Stimulated activated CD8-positive, alpha-beta memory T cell treated with anti-CD3 and anti-CD28 coated beads, Interleukin-12 subunit alpha, Interleukin-12 subunit beta, amount 100 ng/mL, for 1 hour (primary cell): ENCODE results near the gene MYO5A.
"Not testable (repeated sequence)": the region's sequence is repeated elsewhere in the genome, so short reads cannot be mapped to it uniquely, and the experiment has no call there.

Experiments
- DNase-seq: peaks from one replicate; pipeline ENCODE4 v3.0.0-alpha.2; 2020; ENCODE audit warnings: low read depth

MYO5A gene

DNA sequence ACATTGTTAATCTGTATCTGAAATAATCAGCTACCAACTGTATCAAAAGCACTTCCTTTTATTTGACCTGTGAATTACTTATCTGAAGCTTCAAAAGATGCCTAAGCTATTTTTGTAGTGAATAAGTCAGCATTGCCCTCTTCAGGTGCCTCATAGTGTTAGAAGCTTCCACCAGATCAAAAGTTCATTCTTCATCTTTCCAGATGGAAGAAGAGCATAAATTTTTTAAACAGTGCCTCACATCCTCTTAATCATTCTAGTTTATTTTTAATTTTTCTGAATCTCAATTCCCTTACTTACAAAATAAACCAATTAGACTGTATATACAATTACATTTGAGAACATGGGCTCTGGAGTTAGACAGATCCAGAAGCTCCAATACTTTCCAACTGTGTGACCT, 65.0 kb downstream of the MYO5A start:
- no peak for DNase-seq

DNA sequence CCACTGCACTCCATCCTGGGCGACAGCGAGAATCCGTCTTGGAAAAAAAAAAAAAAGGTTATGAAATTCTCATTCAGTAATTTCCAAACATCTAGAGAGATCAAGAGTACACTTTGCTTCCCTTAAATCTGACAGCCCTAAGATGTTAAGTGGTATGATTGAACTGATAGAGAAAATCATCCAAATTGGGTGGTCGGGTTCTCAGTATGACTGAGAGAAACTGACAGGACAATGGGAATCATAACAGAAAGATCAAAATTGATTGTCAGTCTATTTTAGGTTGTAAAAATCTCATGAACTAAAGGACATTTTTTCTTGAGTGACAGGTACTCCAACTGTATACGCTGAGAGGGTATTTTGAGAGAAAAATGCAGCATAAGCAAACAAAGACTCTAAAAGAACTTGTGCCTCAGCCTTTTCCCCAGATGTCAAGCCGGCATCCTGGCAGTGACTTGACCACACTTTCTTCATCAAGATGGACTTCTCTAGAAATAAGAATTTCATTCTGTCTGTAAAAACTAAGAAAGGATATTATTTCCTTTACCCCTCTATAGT, 65.8 kb downstream of the MYO5A start:
- DNase-seq, result no peak

DNA sequence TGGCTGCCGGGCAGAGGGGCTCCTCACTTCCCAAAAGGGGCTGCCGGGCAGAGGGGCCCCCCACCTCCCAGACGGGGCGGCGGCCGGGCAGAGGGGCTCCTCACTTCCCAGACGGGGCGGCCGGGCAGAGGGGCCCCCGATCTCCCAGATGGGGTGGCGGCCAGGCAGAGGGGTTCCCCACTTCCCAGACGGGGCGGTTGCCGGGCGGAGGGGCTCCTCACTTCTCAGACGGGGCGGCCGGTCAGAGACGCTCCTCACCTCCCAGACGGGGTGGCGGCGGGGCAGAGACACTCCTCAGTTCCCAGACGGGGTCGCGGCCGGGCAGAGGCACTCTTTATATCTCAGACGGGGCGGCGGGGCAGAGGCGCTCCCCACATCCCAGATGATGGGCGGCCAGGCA, 69.0 kb downstream of the MYO5A start:
- not testable (repeated sequence) for DNase-seq

DNA sequence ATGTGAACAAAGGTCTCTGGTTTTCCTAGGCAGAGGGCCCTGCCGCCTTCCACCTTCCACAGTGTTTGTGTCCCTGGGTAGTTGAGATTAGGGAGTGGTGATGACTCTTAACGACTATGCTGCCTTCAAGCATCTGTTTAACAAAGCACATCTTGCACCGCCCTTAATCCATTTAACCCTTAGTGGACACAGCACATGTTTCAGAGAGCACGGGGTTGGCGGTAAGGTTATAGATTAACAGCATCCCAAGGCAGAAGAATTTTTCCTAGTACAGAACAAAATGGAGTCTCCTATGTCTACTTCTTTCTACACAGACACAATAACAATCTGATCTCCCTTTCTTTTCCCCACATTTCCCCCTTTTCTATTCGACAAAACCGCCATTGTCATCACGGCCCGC, 69.4 kb downstream of the MYO5A start:
- DNase-seq, result not testable (repeated sequence)

DNA sequence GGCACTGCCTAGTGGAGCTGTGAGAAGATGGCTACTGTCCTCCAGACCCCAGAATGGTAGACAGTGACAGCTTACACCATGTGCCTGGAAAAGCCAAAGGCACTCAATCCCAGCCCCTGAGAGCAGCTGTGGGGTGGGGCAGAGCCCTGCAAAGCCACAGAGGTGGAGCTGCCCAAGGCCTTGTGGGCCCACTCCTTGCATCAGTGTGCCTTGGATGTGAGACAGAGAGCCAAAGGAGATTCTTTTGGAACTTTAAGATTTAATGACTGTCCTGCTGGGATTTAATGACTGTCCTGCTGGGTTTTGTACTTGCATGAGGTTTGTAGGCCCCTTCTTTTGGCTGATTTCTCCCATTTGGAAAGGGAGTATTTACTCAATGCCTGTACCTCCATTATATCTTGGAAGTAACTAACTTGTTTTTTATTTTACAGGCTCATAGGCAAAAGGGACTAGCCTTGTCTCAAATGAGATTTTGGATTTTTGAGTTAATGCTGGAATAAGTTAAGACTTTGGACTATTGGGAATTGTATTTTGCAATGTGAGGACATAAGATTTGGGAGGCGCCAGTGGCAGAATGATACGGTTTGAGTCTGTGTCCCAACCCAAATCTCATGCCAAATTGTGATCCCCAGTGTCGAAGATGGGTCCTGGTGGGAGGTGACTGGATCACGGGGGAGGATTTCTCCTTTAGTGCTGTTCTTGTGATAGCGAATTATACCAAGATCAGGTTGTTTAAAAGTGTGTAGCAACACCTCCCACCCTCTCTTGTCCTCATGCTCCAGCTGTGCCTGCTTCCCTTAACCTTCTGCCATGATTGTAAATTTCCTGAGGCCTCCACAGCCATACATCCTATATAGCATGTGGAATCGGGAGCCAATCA, 80.4 kb downstream of the MYO5A start:
- no peak for DNase-seq

DNA sequence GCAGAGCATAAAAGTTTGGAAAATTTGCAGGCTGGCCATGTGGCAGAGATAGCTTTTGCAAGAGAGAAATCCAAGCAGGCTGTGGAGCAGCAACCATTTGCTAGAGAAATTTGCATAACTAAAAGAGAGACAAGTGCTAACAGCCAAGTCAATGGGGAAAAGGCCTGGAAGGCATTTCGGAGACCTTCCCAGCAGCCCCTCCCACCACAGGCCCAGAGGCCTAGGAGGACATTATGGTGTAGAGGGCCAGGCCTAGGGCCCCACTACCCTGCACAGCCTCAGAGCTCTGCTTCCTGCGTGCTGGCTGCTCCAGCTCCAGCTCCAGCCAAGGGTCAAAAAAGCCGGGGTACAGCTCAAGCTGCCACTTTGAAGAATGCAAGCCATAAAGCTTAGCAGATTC, 82.7 kb downstream of the MYO5A start:
- DNase-seq, result no peak

DNA sequence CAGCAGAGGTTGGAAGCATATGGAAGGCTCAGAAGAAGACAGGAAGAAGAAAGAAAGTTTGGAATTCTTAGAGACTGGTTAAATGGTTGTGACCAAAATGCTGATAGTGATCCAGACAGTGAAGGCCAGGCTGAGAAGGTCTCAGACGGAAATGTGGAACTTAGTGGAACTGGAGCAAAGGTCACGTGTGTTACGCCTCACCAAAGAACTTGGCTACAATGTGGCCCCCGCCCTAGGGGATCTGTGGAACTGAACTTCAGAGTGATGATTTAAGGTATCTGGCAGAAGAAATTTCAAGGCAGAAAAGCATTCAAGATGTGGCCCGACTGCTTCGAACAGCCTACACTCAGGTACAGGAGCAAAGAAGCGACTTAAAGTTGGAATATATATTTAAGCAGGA, 83.1 kb downstream of the MYO5A start:
- DNase-seq, result no peak

DNA sequence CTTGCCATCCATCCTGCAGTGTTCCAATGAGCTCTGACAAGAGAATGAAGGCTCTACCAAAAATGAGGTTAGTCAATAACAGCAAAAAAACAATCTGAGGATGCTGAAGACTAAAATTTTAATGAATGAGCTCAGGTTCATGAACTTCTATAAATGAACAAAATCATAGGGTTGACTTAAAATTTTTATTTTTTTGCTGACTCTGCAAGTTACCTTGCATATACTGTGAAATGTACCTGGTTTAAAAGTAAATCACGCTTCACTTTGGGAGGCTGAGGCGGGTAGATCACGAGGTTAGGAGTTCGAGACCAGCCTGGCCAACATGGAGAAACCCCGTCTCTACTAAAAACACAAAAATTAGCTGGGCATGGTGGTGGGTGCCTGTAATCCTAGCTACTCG, 85.5 kb downstream of the MYO5A start:
- not testable (repeated sequence) for DNase-seq

DNA sequence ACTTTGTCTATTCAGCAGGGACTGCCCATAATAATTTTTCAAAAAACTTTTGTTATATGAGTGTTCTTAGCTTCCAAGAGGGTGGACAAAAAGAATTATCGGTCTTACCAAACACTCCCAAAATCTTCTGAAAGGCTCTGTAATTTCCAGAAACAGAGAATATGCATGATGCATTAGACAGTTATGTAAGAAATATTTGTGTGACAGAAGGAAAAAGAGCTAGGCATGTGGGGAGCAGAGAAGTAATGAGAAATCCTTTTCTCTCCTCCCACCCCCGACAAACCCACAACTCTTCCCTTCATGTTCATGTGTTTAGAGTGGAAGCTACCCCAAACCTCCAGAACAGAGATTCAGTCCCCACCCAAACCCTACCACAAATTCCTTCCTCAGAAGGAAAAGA, 86.8 kb downstream of the MYO5A start:
- no peak for DNase-seq

DNA sequence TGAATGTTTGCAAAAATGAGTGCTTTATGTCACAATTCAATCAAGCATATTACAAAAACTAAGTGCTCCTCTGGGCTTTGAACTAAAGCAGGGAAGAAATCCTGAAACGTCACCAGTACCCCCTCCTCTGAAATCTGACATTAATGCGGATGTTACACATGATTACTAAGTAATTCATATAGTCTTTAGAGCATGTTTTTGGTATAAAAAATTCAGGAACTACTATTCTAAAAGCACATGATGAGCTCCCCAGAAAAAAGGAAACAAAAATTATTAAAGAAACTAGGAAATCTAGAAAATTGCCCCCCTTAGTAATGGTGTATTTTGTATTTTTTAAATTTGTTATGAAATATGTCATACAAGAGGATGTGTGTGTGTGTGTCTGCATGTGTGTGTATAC, 87.7 kb downstream of the MYO5A start:
- no peak for DNase-seq

DNA sequence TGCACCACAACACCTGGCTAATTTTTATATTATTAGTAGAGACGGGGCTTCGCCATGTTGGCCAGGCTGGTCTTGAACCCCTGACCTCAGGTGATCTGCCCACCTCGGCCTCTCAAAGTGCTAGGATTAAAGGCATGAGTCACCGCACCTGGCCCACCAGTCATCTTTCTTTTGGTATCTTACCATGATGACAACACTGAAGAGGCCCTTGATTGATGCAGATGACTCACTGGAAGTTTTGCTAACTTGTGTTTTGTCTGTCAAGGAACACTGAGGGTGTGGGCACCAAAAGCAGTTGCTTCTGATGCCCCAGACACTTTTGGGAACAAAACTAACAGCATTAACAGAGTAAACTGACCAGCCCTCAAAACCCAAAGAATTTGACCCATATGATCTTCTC, 88.3 kb downstream of the MYO5A start:
- DNase-seq, result no peak

DNA sequence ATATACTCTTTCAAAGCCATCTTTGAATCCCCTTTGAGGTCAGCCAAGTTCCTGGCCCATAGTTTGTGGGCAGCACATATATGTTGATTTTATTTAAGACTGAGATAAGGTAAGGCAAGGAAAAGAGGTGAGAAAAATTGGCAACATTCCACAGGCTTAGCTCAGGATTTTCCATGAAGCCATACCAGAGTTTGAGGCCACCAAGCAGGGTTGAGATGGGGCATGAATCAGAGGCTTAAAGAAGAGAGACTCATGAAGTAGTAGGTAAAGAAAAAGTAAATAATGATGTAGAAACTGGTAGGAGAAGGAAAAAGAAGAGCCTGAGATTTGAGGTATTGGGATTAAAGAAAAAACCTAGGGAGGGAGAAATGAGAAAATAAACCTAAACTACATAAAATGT, 89.2 kb downstream of the MYO5A start:
- no peak for DNase-seq

DNA sequence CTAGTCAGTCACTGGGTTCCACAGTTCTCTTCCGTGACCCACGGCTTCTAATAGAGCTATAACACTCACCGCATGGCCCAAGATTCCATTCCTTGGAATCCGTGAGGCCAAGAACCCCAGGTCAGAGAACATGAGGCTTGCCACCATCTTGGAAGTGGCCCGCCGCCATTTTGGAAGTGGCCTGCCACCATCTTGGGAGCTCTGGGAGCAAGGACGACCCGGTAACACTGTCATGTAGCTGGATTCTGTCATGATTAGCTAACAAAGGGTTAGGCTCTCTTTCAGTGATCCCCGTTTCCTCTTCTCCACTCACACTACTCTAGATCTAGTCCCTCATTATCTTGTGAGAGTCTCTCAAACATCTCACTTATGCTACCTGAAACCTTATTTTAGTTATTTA, 89.6 kb downstream of the MYO5A start:
- DNase-seq, result not testable (repeated sequence)

DNA sequence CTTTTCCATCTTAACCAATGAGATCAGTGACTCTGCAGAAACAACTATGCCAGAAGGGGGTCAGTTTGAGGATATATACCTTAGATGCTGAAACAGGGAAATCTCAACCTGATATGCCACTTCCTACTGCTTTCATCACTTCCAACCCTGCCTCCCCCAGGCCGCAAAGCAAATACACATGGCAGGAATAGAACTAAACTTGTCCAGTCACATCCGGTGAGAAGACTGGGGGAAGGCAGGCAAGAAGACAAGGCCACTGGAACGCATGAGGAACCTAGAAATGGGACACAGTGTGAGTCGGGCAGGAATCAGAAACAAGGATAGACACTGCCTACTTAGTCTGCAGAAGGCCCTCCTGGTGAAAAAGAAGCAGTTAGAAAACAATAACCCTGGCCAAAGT, 90.6 kb downstream of the MYO5A start:
- no peak for DNase-seq

DNA sequence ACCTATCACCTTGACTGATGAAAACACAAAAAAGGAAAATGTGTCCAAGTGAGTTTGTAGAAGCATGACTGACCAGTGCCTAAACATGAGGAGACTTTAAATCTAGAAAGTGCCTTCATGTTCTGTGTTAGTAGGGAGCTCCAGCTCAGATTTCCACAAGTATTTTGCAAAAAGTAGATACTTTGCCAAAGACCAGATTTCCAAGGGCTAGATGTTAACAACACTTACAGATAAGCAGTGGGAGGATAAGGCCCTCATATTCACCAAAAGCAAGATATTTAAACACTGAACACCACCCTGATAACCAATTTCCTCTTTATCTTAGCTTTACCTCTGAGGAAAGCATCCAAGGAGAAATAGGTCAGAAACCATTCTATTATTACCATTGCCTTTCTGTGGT, 91.0 kb downstream of the MYO5A start:
- no peak for DNase-seq

DNA sequence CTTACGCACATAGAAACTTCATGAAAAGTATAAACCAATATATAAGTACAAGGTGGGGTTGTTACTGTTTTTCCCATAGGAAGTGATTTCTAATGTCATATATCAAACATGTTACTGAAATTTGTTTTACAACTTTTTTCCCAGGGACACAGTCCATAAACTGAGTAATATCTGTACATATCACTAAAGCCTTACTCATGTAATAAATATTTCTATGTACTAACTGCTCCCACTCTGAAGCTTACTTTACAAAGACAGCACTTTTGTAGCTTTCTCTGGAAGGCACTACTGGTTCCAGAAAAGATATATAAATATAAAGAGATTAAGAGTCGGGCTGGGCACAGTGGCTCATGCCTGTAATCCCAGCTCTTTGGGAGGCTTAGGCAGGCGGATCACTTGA, 91.7 kb downstream of the MYO5A start:
- no peak for DNase-seq

DNA sequence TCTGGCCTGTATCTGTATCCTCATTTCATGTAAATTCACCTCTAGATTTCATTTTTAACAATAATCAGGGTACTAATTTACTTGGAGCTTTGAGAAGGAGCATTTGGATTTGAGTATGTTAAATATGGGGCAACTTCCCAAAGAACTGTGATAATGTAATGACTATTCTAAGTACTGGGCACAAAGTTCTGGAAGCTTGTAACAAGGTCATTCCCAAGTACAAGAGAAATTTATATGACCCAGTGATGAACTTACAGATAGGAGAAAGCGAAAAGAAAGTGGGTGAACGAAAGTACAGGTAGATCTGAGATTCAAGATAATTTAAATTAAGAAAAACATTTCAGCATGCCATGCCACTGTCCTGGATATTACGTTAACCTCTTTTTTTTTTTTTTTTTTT, 93.8 kb downstream of the MYO5A start:
- no peak for DNase-seq

DNA sequence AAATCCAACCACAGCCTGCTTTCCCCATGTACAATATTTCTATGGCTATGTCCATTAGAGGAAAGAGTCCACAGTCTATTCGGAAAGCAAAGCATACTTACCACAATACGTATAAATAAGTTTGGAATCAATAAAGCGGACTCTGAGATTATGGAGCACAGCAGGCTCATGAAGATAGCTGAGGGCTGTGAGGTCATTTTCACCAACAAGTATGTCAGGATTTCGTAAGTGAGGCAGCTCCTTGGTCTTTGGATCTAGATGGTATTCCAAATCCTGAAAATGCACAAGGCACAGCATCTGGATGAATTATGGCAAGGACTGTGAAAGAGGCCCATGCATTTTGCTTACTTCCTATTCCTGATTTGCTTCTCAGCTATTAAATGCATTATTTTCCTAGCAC, 100.4 kb downstream of the MYO5A start:
- no peak for DNase-seq

DNA sequence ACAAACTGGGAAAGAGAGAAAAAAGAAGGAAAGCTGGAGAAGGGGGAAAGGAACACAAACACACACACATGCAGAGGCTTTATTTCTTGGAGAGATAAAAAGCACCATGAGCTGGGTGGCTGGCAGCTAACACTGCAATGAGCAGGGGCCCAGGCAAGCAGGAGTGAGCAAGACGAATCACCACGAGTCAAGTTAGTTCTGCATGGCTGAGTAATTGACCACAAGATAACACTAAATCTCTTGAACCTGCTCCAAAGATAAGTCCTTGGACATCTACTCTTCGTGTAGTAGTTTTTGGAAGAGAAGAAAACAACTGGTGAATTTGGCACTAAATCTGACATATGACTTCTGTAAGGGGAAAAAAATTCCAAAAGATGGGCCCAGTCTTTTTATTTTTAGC, 100.9 kb downstream of the MYO5A start:
- DNase-seq, result no peak

DNA sequence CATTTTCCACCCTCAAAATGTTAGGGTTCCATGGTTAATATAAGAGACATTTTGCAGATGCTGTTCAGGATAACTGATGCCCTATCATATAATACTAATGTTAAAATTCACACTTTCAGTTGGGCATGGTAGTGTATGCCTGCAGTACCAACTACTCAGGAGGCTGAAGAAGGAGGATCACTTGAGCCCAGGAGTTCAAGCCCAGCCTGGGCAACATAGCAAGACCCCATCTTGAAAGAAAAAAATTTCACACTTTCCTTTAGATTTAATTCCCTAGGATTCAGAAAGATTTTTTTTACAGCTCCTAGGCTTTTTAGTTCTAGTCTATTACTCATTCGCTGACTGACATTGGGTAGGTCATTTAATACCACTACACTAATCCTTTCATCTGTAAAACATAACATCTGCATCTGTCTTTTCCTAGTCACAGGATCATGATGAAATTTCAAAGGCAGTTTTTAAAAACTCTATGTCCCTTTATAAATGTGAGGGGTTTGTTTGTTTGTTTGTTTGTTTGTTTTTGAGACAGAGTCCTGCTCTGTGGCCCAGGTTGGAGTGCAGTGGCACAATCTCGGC, 103.7 kb downstream of the MYO5A start:
- no peak for DNase-seq

DNA sequence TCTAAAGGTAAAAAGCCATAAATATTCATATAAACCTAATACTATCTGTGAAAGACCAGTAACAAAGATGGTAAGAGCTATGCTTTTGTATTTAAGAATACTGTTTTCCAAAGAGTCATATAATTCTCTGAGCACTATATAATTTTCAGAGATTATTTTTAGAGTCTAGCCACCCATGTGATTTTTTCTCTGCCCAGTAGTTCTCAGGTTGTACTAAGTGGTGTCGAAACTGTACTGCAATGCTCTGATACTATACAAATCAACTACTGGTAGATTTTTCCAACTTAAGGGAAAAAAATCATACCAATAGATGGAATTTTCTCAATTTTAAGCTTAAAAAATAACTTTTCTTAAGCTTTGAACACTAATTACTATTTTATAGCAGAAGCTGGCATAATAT, 104.8 kb downstream of the MYO5A start:
- DNase-seq, result no peak

DNA sequence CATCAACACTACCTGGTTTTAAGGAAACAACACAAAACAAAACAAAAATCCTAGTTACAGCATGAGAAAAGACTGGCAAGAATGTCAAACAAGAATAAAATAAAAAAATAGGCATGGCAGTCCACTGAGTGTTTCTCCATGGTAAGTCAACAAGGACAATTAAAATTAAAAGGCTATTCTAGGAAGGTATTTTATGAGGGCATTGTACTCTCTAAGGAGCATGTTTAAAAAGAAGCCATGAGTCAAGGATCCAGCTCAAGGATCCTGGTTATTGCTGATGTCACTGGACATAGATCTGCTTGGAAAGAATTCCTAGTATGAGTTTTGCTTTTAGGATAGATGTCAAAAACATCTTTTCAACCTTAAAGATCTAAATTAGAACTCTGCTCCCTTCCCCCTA, 106.7 kb downstream of the MYO5A start:
- no peak for DNase-seq

DNA sequence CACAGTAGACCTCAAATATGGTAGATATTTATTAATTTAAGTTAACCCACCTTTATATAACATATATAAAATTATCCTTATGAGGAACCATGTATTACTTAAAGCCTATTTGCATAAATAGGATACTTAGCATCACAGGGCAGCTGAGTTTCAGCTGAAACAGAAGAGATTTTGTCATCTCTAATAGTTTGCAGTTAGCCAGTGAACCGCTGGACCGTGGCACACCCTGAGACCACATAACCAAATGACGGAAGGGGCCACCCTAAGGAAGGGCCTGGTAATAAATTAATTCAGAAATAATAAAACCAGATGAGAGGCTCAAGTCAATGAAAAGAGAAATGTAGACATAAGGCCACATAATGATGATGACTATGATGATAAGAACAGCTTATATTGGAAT, 107.7 kb downstream of the MYO5A start:
- DNase-seq, result no peak

DNA sequence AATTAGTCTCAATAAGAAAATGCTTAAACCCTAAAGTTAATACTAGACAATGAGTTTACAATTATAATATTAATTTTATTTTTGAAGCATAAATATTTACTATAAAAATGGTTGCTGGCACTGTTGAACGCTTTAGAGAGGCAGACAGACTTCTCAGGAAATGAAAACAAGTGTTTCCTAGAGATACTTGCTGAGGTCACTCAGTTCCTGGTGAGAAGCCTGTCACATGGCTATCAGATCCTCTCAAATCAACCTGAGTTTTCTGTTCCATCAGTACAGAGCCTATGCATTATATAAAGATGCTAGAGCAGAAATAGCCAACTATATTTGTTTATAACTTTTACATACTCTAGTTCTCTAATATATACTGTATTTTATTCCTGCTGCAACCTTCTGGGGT, 109.2 kb downstream of the MYO5A start:
- no peak for DNase-seq
